HepG2 (cell line): ENCODE data around the gene BRK1. TPM values are rescaled to one million over a fixed set of nuclear protein-coding genes. Genes with fewer than 3 reads are reported as not detected.
A peak's percentile ranks its signal among the peaks of the same experiment; 100 is the strongest.

ENCODE experiments used
- ASH2L ChIP-seq: fragments of 300-600, 200-600 bp; sonication (generic); IDR thresholded peaks from 2 replicates; pipeline ENCODE4 v1.7.0; 2017; ENCODE audit warnings: low read depth, mild to moderate bottlenecking, moderate library complexity, mixed read lengths, low read length; ENCODE audit not compliant: insufficient read length
- FOXA1 ChIP-seq, 2 experiments: fragments of 450-650 bp in 1 of 2; sonication (generic) in 1 of 2; formaldehyde crosslinking in 1 of 2; IDR thresholded peaks; 2 replicates each; pipeline versions ENCODE4 v1.4.0 to v1.6.1; 2016 to 2020; ENCODE audit warnings: missing genetic modification reagents in 1 of 2
- GFI1 ChIP-seq: sonication (generic); formaldehyde crosslinking; IDR thresholded peaks from 2 replicates; pipeline ENCODE4 v1.5.0; 2020; ENCODE audit warnings: missing genetic modification reagents, mild to moderate bottlenecking, borderline replicate concordance
- MEF2D ChIP-seq: sonication (generic); formaldehyde crosslinking; IDR thresholded peaks from 2 replicates; pipeline ENCODE4 v1.5.1; 2020; ENCODE audit warnings: mild to moderate bottlenecking, missing genetic modification reagents
- MYNN ChIP-seq: sonication (generic); formaldehyde crosslinking; IDR thresholded peaks from 2 replicates; pipeline ENCODE4 v1.4.0; 2020; ENCODE audit warnings: mild to moderate bottlenecking, low read depth, missing genetic modification reagents
- NFKBIZ ChIP-seq: IDR thresholded peaks from 2 replicates; pipeline ENCODE4 v1.6.1; 2018; ENCODE audit warnings: missing genetic modification reagents, missing compliant biosample characterization
- PAX8 ChIP-seq: sonication (generic); formaldehyde crosslinking; IDR thresholded peaks from 2 replicates; pipeline ENCODE4 v1.8.0; 2022; ENCODE audit warnings: mild to moderate bottlenecking, missing genetic modification reagents, borderline replicate concordance
- RARA ChIP-seq: IDR thresholded peaks from 2 replicates; pipeline ENCODE4 v1.6.1; 2016; ENCODE audit warnings: missing genetic modification reagents, missing compliant biosample characterization
- SMAD3 ChIP-seq: sonication (generic); formaldehyde crosslinking; IDR thresholded peaks from 2 replicates; pipeline ENCODE4 v1.4.0; 2020; ENCODE audit warnings: missing genetic modification reagents
- SNAI1 ChIP-seq: sonication (generic); formaldehyde crosslinking; IDR thresholded peaks from 2 replicates; pipeline ENCODE4 v1.5.0; 2020; ENCODE audit warnings: mild to moderate bottlenecking, missing genetic modification reagents, borderline replicate concordance
- SP140L ChIP-seq: sonication (generic); formaldehyde crosslinking; IDR thresholded peaks from 2 replicates; pipeline ENCODE4 v1.4.0; 2020; ENCODE audit warnings: missing genetic modification reagents, borderline replicate concordance
- ZBTB26 ChIP-seq: IDR thresholded peaks from 2 replicates; pipeline ENCODE4 v1.6.1; 2016; ENCODE audit warnings: missing compliant biosample characterization, missing genetic modification reagents, borderline replicate concordance
- ZNF225 ChIP-seq: sonication (generic); formaldehyde crosslinking; IDR thresholded peaks from 2 replicates; pipeline ENCODE4 v1.4.0; 2020; ENCODE audit warnings: mild to moderate bottlenecking, missing genetic modification reagents
- ZNF24 ChIP-seq: fragments of 450-650 bp; IDR thresholded peaks from 2 replicates; pipeline ENCODE4 v1.6.1; 2017; ENCODE audit warnings: antibody characterized with exemption, mild to moderate bottlenecking
- ZNF251 ChIP-seq: sonication (generic); formaldehyde crosslinking; IDR thresholded peaks from 2 replicates; pipeline ENCODE4 v1.9.0; 2021; ENCODE audit warnings: mild to moderate bottlenecking, missing genetic modification reagents
- ZNF543 ChIP-seq: sonication (generic); formaldehyde crosslinking; IDR thresholded peaks from 2 replicates; pipeline ENCODE4 v1.4.0; 2020; ENCODE audit warnings: mild to moderate bottlenecking, missing genetic modification reagents
- ZNF879 ChIP-seq: sonication (generic); formaldehyde crosslinking; IDR thresholded peaks from 2 replicates; pipeline ENCODE4 v1.8.1; 2023; ENCODE audit warnings: missing genetic modification reagents
- ZNF883 ChIP-seq: sonication (generic); formaldehyde crosslinking; IDR thresholded peaks from 2 replicates; pipeline ENCODE4 v1.5.1; 2020; ENCODE audit warnings: mild to moderate bottlenecking, missing genetic modification reagents; ENCODE audit errors: not compliant biosample characterization
- polyA plus RNA-seq, 8 experiments: library from polyadenylated mRNA; depleted of rRNA in 3 of 8; stranded (reverse) in 7 of 8; unstranded in 1 of 8; fragments of >200 nt; fragmentation: Illumina TruSeq in 4 of 8; extraction: Trizol in 4 of 8; gene quantifications; 2 replicates each; pipeline versions ENCODE4 v1.2.1 to v1.2.3, GENCODE V29; 2011 to 2016; ENCODE audit warnings: low read depth in 4 of 8, missing spikeins in 1 of 8, mixed read lengths in 1 of 8; ENCODE audit not compliant: insufficient read depth in 1 of 8
- total RNA-seq, 5 experiments: library from RNA; depleted of rRNA; stranded (reverse); fragments of >200 nt; fragmentation: Illumina TruSeq; extraction: Trizol; gene quantifications; 2 replicates each; pipeline ENCODE4 v1.2.3, GENCODE V29; 2016; ENCODE audit warnings: low read depth in 1 of 5
- TF ChIP-seq, protein P1 (sequence below): IDR thresholded peaks from 2 replicates; pipeline ENCODE4 v1.6.1; 2012; ENCODE audit warnings: low read length, improper control_type of control experiment
- TF ChIP-seq, protein P2 (sequence below), 2 experiments: sonication (generic) in 1 of 2; formaldehyde crosslinking in 1 of 2; IDR thresholded peaks; 2 replicates each; pipeline versions ENCODE4 v1.6.1 to v1.9.0; 2014 to 2022; ENCODE audit warnings: antibody characterized with exemption in 1 of 2, borderline replicate concordance in 1 of 2, inconsistent platforms in 1 of 2, low read depth in 1 of 2, missing genetic modification reagents in 1 of 2

Gene BRK1
- total and polyA plus RNA-seq, 2 of the 13 experiments (the other 11 are each of a cell fraction or from before 2014, with no cell fraction given): 118 to 155 TPM

- no peak for TF ChIP-seq SMAD3 (CRISPR knock-in tag)
- no peak for TF ChIP-seq RARA (CRISPR knock-in tag)
- TF ChIP-seq, protein P1, sequence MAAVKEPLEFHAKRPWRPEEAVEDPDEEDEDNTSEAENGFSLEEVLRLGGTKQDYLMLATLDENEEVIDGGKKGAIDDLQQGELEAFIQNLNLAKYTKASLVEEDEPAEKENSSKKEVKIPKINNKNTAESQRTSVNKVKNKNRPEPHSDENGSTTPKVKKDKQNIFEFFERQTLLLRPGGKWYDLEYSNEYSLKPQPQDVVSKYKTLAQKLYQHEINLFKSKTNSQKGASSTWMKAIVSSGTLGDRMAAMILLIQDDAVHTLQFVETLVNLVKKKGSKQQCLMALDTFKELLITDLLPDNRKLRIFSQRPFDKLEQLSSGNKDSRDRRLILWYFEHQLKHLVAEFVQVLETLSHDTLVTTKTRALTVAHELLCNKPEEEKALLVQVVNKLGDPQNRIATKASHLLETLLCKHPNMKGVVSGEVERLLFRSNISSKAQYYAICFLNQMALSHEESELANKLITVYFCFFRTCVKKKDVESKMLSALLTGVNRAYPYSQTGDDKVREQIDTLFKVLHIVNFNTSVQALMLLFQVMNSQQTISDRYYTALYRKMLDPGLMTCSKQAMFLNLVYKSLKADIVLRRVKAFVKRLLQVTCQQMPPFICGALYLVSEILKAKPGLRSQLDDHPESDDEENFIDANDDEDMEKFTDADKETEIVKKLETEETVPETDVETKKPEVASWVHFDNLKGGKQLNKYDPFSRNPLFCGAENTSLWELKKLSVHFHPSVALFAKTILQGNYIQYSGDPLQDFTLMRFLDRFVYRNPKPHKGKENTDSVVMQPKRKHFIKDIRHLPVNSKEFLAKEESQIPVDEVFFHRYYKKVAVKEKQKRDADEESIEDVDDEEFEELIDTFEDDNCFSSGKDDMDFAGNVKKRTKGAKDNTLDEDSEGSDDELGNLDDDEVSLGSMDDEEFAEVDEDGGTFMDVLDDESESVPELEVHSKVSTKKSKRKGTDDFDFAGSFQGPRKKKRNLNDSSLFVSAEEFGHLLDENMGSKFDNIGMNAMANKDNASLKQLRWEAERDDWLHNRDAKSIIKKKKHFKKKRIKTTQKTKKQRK: no peak
- TF ChIP-seq GFI1: no peak
- TF ChIP-seq ZNF883 (CRISPR knock-in tag): peak; percentile 8
- no peak for TF ChIP-seq ZNF24
- TF ChIP-seq, protein P2, sequence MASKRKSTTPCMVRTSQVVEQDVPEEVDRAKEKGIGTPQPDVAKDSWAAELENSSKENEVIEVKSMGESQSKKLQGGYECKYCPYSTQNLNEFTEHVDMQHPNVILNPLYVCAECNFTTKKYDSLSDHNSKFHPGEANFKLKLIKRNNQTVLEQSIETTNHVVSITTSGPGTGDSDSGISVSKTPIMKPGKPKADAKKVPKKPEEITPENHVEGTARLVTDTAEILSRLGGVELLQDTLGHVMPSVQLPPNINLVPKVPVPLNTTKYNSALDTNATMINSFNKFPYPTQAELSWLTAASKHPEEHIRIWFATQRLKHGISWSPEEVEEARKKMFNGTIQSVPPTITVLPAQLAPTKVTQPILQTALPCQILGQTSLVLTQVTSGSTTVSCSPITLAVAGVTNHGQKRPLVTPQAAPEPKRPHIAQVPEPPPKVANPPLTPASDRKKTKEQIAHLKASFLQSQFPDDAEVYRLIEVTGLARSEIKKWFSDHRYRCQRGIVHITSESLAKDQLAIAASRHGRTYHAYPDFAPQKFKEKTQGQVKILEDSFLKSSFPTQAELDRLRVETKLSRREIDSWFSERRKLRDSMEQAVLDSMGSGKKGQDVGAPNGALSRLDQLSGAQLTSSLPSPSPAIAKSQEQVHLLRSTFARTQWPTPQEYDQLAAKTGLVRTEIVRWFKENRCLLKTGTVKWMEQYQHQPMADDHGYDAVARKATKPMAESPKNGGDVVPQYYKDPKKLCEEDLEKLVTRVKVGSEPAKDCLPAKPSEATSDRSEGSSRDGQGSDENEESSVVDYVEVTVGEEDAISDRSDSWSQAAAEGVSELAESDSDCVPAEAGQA (IDR thresholded peaks at IDR 0.05; ENCODE audit: low read depth): no peak
- TF ChIP-seq, protein P2 (CRISPR knock-in tag; IDR thresholded peaks at IDR 0.05; ENCODE audit: borderline replicate concordance): 0 out of 2 replicates have a peak, but pooled peaks have one; percentile 3
- no peak for TF ChIP-seq ASH2L
- TF ChIP-seq ZBTB26: no peak
- TF ChIP-seq PAX8: no peak
- no peak for TF ChIP-seq FOXA1 (IDR thresholded peaks at IDR 0.05)
- no peak for TF ChIP-seq FOXA1 (CRISPR knock-in tag; IDR thresholded peaks at IDR 0.05)
- TF ChIP-seq ZNF251 (CRISPR knock-in tag): no peak
- no peak for TF ChIP-seq MYNN (CRISPR knock-in tag)
- no peak for TF ChIP-seq ZNF225 (CRISPR knock-in tag)
- TF ChIP-seq ZNF879 (CRISPR knock-in tag): no peak
- no peak for TF ChIP-seq SP140L (CRISPR knock-in tag)
- no peak for TF ChIP-seq MEF2D (CRISPR knock-in tag)
- TF ChIP-seq NFKBIZ (CRISPR knock-in tag): no peak
- TF ChIP-seq ZNF543 (CRISPR knock-in tag): no peak
- TF ChIP-seq SNAI1 (CRISPR knock-in tag): no peak
Measured at GRCh38 chr3:10140996-10141546, 25.6 kb downstream of the BRK1 start (continued).
